GM12878 (cell line): Measurements from ENCODE around the gene TXLNB. TPM values are rescaled to one million over a fixed set of nuclear protein-coding genes. Genes with fewer than 3 reads are reported as not detected.

Experiments
- ATAC-seq: fragments of 200-7000 bp; cut with Tn5 transposase; 3 replicates; pipeline ENCODE4 v1.9.1; 2020; ENCODE audit warnings: mild to moderate bottlenecking, moderate library complexity
- BruUV-seq: library from RNA; stranded (reverse); fragments of 400-500 nt; replicated peaks from 2 replicates; lab custom pipeline; 2021; lab: Mats Ljungman, UMichigan
- CTCF ChIA-PET: fragments of 300-600 bp; sonication (Branson Sonifier 250); formaldehyde crosslinking; extraction: SDS; loops from one replicate; lab custom pipeline; 2021; ENCODE audit warnings: inconsistent platforms; lab: Yijun Ruan, JAX
- POLR2A ChIA-PET: fragments of 350-600 bp; formaldehyde crosslinking; extraction: SDS; loops from one replicate; lab custom pipeline; 2021; ENCODE audit warnings: inconsistent platforms; lab: Charles Lee
- RAD21 ChIA-PET: fragments of 300-600 bp; sonication (Branson Sonifier 250); formaldehyde crosslinking; loops from one replicate; lab custom pipeline; 2023; ENCODE audit warnings: antibody characterized with exemption; ENCODE audit not compliant: unreplicated experiment; lab: Charles Lee
- SMC1A ChIA-PET: fragments of 300-600 bp; sonication (Branson Sonifier 250); formaldehyde crosslinking; loops from one replicate; lab custom pipeline; 2023; ENCODE audit not compliant: unreplicated experiment, uncharacterized antibody; lab: Charles Lee
- DNase-seq: peaks from one replicate; pipeline ENCODE4 v3.0.0-alpha.2; 2011; ENCODE audit warnings: low read depth, low spot score
- FAIRE-seq: peaks from 3 replicates; lab custom pipeline; 2011; peaks lifted over from hg19 to GRCh38; lab: Jason Lieb, UNC
- H2AFZ ChIP-seq: 2 replicates; pipeline ENCODE4 v1.6.0; 2011; ENCODE audit warnings: low read depth, low read length, control low read depth; ENCODE audit not compliant: control insufficient read depth
- H3K27ac ChIP-seq: 2 replicates; pipeline ENCODE4 v1.5.1; 2011; ENCODE audit warnings: control low read depth; ENCODE audit not compliant: control insufficient read depth, insufficient read depth
- H3K27me3 ChIP-seq, 2 experiments: replicated peaks in 1 of 2; 2 replicates each; pipeline versions ENCODE4 v1.6.0 to v1.6.1; 2011; ENCODE audit warnings: low read length in 1 of 2; ENCODE audit not compliant: control insufficient read depth in 2 of 2, insufficient read depth in 2 of 2
- H3K36me3 ChIP-seq, 2 experiments: 2 replicates each; pipeline ENCODE4 v1.5.1; 2011; ENCODE audit warnings: low read length in 1 of 2; ENCODE audit not compliant: control insufficient read depth in 2 of 2, insufficient read depth in 2 of 2
- H3K4me1 ChIP-seq: 2 replicates; pipeline ENCODE4 v1.6.1; 2011; ENCODE audit warnings: mild to moderate bottlenecking, low read length, moderate library complexity, mixed read lengths; ENCODE audit not compliant: control insufficient read depth, insufficient read depth
- H3K4me2 ChIP-seq: 2 replicates; pipeline ENCODE4 v1.6.0; 2011; ENCODE audit warnings: control low read depth; ENCODE audit not compliant: control insufficient read depth, insufficient read depth
- H3K4me3 ChIP-seq: fragments of 200-600 bp; sonication (generic); 2 replicates; pipeline ENCODE4 v1.5.1; 2016
- H3K79me2 ChIP-seq: 2 replicates; pipeline ENCODE4 v1.6.0; 2011; ENCODE audit warnings: low read length; ENCODE audit not compliant: control insufficient read depth, insufficient read depth
- H3K9ac ChIP-seq: 2 replicates; pipeline ENCODE4 v1.8.0; 2011; ENCODE audit warnings: low read length, control low read depth, mixed read lengths; ENCODE audit not compliant: control insufficient read depth, insufficient read depth
- H3K9me3 ChIP-seq: replicated peaks from 3 replicates; pipeline ENCODE4 v1.5.1; 2011; ENCODE audit warnings: mild to moderate bottlenecking, low read length; ENCODE audit not compliant: control insufficient read depth, insufficient read depth
- H4K20me1 ChIP-seq: 2 replicates; pipeline ENCODE4 v1.6.0; 2011; ENCODE audit not compliant: control insufficient read depth, insufficient read depth
- BMI1 ChIP-seq: fragments of 450-650 bp; IDR thresholded peaks from 2 replicates; pipeline ENCODE4 v1.6.1; 2016; ENCODE audit warnings: mild to moderate bottlenecking, moderate library complexity, borderline replicate concordance
- CREM ChIP-seq: IDR thresholded peaks from 2 replicates; pipeline ENCODE4 v1.6.1; 2014; ENCODE audit warnings: antibody characterized with exemption, low read depth
- FOXK2 ChIP-seq: fragments of 450-650 bp; IDR thresholded peaks from 2 replicates; pipeline ENCODE4 v1.6.1; 2017; ENCODE audit warnings: mild to moderate bottlenecking, moderate library complexity
- FOXM1 ChIP-seq: IDR thresholded peaks from 2 replicates; pipeline ENCODE4 v1.6.1; 2012; ENCODE audit warnings: low read depth, mild to moderate bottlenecking, inconsistent platforms, low read length, moderate library complexity
- HDAC6 ChIP-seq: fragments of 200-600 bp; sonication (generic); IDR thresholded peaks from one replicate; pipeline ENCODE4 v1.8.0; 2017; ENCODE audit warnings: antibody characterized with exemption; ENCODE audit not compliant: unreplicated experiment
- PAX5 ChIP-seq: IDR thresholded peaks from 2 replicates; pipeline ENCODE4 v1.6.1; 2011; ENCODE audit warnings: low read depth, low read length, borderline replicate concordance
- RAD51 ChIP-seq: fragments of 450-650 bp; IDR thresholded peaks from 2 replicates; pipeline ENCODE4 v1.6.1; 2016; ENCODE audit warnings: moderate library complexity, mild to moderate bottlenecking, inconsistent platforms
- SMARCA5 ChIP-seq: fragments of 450-650 bp; IDR thresholded peaks from 2 replicates; pipeline ENCODE4 v1.6.1; 2017; ENCODE audit warnings: mild to moderate bottlenecking
- TCF7 ChIP-seq: IDR thresholded peaks from 2 replicates; pipeline ENCODE4 v1.6.1; 2014; ENCODE audit warnings: antibody characterized with exemption, borderline replicate concordance
- YBX1 ChIP-seq: fragments of 450-650 bp; IDR thresholded peaks from 2 replicates; pipeline ENCODE4 v1.6.1; 2016; ENCODE audit warnings: antibody characterized with exemption
- ZNF274 ChIP-seq: IDR thresholded peaks from one replicate; pipeline ENCODE4 v1.8.0; 2011; ENCODE audit not compliant: insufficient read length, insufficient read depth
- WGBS: methylation state at CpG from one replicate; pipeline ENCODE4 v1.1.6; 2016; ENCODE audit warnings: low lambda C conversion rate; ENCODE audit not compliant: insufficient replicate concordance, insufficient coverage; ENCODE audit errors: missing lambda C conversion rate; 5-methylcytosine and 5-hydroxymethylcytosine counted together
- in situ Hi-C: fragments of 300-500 bp; cut with MboI; formaldehyde crosslinking; loops from 9 replicates; pipeline ENCODE4 v1.14.3; 2018; ENCODE audit warnings: mixed read lengths
- intact Hi-C: fragments of 100-400 bp; cut with micrococcal nuclease; formaldehyde crosslinking; loops from one replicate; pipeline ENCODE4 v1.14.2; 2022; ENCODE audit not compliant: unreplicated experiment
- polyA plus RNA-seq, 11 experiments: library from polyadenylated mRNA; depleted of rRNA in 4 of 11; unstranded in 6 of 11; stranded (reverse) in 5 of 11; fragments of >200 nt; fragmentation: Nextera tagmentation in 4 of 11; fragmentation: Illumina TruSeq in 1 of 11; extraction: Ambion mirVana in 4 of 11; extraction: Trizol in 1 of 11; gene quantifications; 1 replicate in 1 of 11; 2 replicates in 10 of 11; pipeline versions ENCODE4 v1.2.1 to v1.2.3, GENCODE V29; 2011 to 2016; ENCODE audit warnings: inconsistent platforms in 2 of 11, missing spikeins in 2 of 11, low read depth in 1 of 11
- total RNA-seq, 4 experiments: library from RNA; depleted of rRNA in 3 of 4; stranded (reverse); fragments of >200 nt in 3 of 4; fragmentation: Illumina TruSeq in 1 of 4; extraction: Trizol in 1 of 4; gene quantifications; 2 replicates each; pipeline versions ENCODE4 v1.2.1 to v1.2.3, GENCODE V29; 2013 to 2021

TXLNB gene
- total and polyA plus RNA-seq, 10 of the 15 experiments (the other 5 are each of a cell fraction or from before 2014, with no cell fraction given): 0.07 to 1.3 (median 0.22) TPM; not detected in 1

- SMC1A ChIA-PET: interaction anchor here (0.6 to 1.1 kb wide), 3 partner anchors 15 to 66 kb away, joined by 3 to 6 read pairs (median 4); no protein-coding TSS in a partner anchor
- CTCF ChIA-PET: interaction anchor here (1.5 kb wide), 1 partner anchor 60 kb away, joined by 3 read pairs; no protein-coding TSS in a partner anchor
These were observed 14.6 kb downstream of the TXLNB start for GRCh38 chr6:139277161-139277560.

GRCh38 chr6:139275279-139276055, 16.3 kb downstream of the TXLNB start:
- no peak overlapping the region for H3K4me2 ChIP-seq
- TF ChIP-seq FOXK2 (no peak), TCF7 (no peak), YBX1 (no peak), HDAC6 (no peak), RAD51 (no peak), CREM (no peak), SMARCA5 (no peak), FOXM1 (no peak), PAX5 (no peak), ZNF274 (no peak), BMI1 (no peak)
- TF ChIP-seq, all 136 proteins: peak for 0
- H3K4me1 ChIP-seq: peaks cover 13% of the 10 kb centered on the region
- no peak overlapping the region for H2AFZ ChIP-seq
- intact Hi-C loops (no loop called here), in situ Hi-C loops (no loop called here)
- H3K36me3 ChIP-seq: no peaks in the 10 kb centered on the region
- CTCF ChIA-PET: interaction anchor here (1.5 kb wide), 1 partner anchor 58 kb away, joined by 3 read pairs; no protein-coding TSS in a partner anchor
- H3K79me2 ChIP-seq: no peaks in the 10 kb centered on the region
- H3K27ac ChIP-seq: no peak overlapping the region
- no peak overlapping the region for H3K9ac ChIP-seq
- H4K20me1 ChIP-seq: no peaks in the 10 kb centered on the region
- H3K4me3 ChIP-seq: no peak overlapping the region
- H3K9me3 ChIP-seq: no peaks in the 10 kb centered on the region
- ATAC-seq (no peak), DNase-seq (no peak), FAIRE-seq (no peak)
- H3K27me3 ChIP-seq: no peaks in the 10 kb centered on the region
- RAD21 ChIA-PET: interaction anchor here (0.6 to 1.4 kb wide), 3 partner anchors 17 to 89 kb away, joined by 3 to 6 read pairs (median 4); partner anchors contain the start of gene TXLNB
- 76% methylated on average over 4 of the region's 4 CpGs for WGBS
- SMC1A ChIA-PET: interaction anchor here (1.0 to 2.2 kb wide), 6 partner anchors 10 to 19 kb away, joined by 3 to 9 read pairs (median 3); no protein-coding TSS in a partner anchor
- POLR2A ChIA-PET: interaction anchor here (1.2 kb wide), 1 partner anchor 18 kb away, joined by 3 read pairs; no protein-coding TSS in a partner anchor
- BruUV-seq: no TSS peak

More at GRCh38 chr6:139277161-139277560, 14.6 kb downstream of the TXLNB start:
- no peak overlapping the region for H3K9ac ChIP-seq
- in situ Hi-C loops (no loop called here), intact Hi-C loops (no loop called here)
- TF ChIP-seq BMI1: no peak
- no peak for ATAC-seq
- peaks cover 9% of the 10 kb centered on the region for H3K4me1 ChIP-seq
- no peak overlapping the region for H3K4me2 ChIP-seq
- no peak overlapping the region for H3K27ac ChIP-seq
- H3K79me2 ChIP-seq: no peaks in the 10 kb centered on the region
- H3K36me3 ChIP-seq: no peaks in the 10 kb centered on the region
- WGBS: 87% methylated on average over 7 of the region's 7 CpGs
- H4K20me1 ChIP-seq: no peaks in the 10 kb centered on the region
- FAIRE-seq: no peak
- H3K4me3 ChIP-seq: no peak overlapping the region
- H3K27me3 ChIP-seq: no peaks in the 10 kb centered on the region
- no peak for DNase-seq
- no peaks in the 10 kb centered on the region for H3K9me3 ChIP-seq
- RAD21 ChIA-PET: no interaction called here
- no TSS peak for BruUV-seq
- H2AFZ ChIP-seq: no peak overlapping the region
- POLR2A ChIA-PET: no interaction called here
